NCI-H2171 (cell line): ENCODE data around the gene F10.

Experiments used
- DNase-seq: peaks from one replicate; lab custom pipeline; 2025; lab: John Stamatoyannopoulos, UW

Gene F10

GRCh38 chr13:113086991-113087922 lies 35.3 kb upstream of the F10 start:
- DNase-seq = no peak

- DNase-seq = no peak
Observed at GRCh38 chr13:113087923-113088690, 34.5 kb upstream of the F10 start.

GRCh38 chr13:113088691-113089020 lies 33.9 kb upstream of the F10 start:
- DNase-seq = no peak

GRCh38 chr13:113089693-113090414 lies 32.7 kb upstream of the F10 start:
- no peak for DNase-seq

GRCh38 chr13:113090415-113090770 lies 32.2 kb upstream of the F10 start:
- no peak for DNase-seq

GRCh38 chr13:113090806-113091205 lies 31.8 kb upstream of the F10 start:
- no peak for DNase-seq

- no peak for DNase-seq
Observed at GRCh38 chr13:113091211-113091771, 31.3 kb upstream of the F10 start.

GRCh38 chr13:113091891-113092775 lies 30.5 kb upstream of the F10 start:
- no peak for DNase-seq

- no peak for DNase-seq
Observed at GRCh38 chr13:113092776-113093579, 29.6 kb upstream of the F10 start.

GRCh38 chr13:113093580-113094409 lies 28.8 kb upstream of the F10 start:
- no peak for DNase-seq

- no peak for DNase-seq
Observed at GRCh38 chr13:113094410-113094800, 28.2 kb upstream of the F10 start.

- DNase-seq = no peak
Observed at GRCh38 chr13:113095146-113096051, 27.2 kb upstream of the F10 start.

- DNase-seq = no peak
Observed at GRCh38 chr13:113096052-113096744, 26.4 kb upstream of the F10 start.

- DNase-seq = no peak
Observed at GRCh38 chr13:113096745-113097305, 25.8 kb upstream of the F10 start.

- no peak for DNase-seq
Observed at GRCh38 chr13:113097651-113098050, 24.9 kb upstream of the F10 start.

- DNase-seq = no peak
Observed at GRCh38 chr13:113098162-113098732, 24.4 kb upstream of the F10 start.

- DNase-seq = no peak
Observed at GRCh38 chr13:113099142-113099541, 23.5 kb upstream of the F10 start.
